Activated T-cell treated with anti-CD3 and anti-CD28 coated beads, Interleukin-2, amount 50 U/mL, for 48 hours (primary cell): ENCODE data around the gene ANKS3.

Experiments
- DNase-seq, 2 experiments: peaks; one replicate each; pipeline ENCODE4 v3.0.0-alpha.2; 2020

Gene ANKS3

DNA sequence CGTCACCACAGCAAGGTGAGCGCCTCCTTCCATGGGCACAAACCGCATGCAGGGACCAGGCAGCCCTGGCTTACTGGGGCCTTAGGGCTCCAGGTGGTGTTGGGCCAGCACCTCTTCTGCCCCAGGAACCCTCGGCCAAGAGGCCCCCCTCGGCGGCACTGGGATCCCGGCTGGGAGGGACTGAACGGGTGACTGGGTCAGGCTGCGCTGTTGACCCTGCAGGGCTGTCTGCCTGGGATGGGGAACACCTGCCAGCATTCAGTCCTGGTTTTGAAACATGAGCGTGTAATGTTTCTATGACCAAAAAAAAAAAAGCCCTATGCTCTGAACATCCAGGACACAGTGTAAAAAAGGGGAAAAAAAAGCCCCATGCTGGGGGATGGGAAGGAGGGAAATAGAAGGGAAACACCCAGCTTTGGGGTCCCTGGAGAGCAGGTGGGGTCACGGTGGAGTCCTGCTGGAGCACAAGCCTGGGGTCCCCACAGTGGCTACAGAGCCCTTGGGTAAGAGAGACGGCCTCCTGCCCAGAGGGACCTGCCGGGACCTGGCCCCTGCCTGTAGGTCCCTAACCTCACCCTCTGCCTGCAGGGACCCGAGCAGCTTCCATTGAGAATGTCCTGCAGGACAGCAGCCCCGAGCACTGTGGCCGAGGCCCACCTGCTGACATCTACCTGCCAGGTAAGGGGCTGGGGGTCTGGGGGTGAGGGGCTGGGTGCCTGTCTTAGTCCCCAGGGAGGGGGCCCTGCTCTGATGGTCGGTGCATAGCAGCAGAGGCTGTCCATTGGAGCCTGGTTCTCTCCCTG lies 50.6 kb downstream of the ANKS3 start:
- no peak for DNase-seq

DNA sequence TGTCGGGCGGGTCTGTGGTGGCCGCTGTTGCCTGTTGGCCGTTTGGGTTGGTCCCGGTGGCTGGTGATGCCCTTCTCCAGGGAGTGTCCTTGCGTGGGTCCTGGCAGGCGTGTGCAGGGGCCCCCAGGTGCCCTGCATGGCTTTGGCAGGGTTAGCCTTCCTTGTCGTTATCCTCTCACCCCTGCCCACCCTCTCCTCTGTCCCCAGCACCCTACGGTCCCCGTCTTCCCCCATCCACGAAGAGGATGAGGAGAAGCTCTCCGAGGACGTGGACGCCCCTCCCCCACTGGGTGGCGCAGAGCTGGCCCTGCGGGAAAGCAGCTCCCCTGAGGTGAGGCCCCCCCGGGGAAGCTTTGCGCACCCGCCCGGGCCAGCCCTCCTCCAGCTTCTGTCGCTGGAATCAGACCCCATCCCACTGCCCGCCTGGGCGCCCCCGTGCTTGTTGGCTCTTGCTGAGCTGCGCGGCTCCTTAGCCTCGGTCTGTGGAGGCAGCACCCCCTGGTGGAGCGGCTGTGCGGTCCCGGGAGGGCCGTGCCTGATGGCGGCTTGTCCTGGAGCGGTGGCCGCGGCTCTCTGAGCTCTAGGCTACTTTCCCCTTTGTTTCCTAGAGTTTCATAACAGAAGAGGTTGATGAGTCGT lies 51.3 kb downstream of the ANKS3 start:
- peak; percentile 65 to 77 for DNase-seq

- DNase-seq = no peak
These were observed 51.9 kb downstream of the ANKS3 start for GRCh38 chr16:4682084-4682591.

DNA sequence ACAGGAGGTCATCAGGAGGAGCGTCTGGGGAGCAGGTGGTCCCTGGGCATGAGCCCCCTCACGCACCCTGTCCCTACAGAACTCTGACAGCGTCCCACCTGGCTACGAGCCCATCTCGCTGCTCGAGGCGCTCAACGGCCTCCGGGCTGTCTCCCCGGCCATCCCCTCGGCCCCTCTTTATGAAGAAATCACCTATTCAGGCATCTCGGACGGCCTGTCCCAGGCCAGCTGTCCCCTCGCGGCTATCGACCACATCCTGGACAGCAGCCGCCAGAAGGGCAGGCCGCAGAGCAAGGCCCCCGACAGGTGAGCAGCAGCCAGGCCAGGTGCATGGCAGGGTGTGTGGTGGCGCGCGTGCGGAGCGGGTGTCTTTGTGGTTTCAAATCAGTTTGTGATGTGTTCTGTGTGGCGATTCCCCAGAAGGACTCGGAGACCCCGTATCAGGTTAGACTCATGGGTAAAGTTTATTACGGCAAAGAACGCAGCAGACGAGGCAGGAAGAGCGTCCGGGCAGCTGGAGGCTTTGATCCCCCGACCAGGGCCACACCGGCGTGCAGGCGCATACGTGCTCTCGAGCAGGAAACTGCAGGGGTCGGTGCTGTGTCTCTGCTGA lies 52.5 kb downstream of the ANKS3 start:
- DNase-seq = no peak

DNA sequence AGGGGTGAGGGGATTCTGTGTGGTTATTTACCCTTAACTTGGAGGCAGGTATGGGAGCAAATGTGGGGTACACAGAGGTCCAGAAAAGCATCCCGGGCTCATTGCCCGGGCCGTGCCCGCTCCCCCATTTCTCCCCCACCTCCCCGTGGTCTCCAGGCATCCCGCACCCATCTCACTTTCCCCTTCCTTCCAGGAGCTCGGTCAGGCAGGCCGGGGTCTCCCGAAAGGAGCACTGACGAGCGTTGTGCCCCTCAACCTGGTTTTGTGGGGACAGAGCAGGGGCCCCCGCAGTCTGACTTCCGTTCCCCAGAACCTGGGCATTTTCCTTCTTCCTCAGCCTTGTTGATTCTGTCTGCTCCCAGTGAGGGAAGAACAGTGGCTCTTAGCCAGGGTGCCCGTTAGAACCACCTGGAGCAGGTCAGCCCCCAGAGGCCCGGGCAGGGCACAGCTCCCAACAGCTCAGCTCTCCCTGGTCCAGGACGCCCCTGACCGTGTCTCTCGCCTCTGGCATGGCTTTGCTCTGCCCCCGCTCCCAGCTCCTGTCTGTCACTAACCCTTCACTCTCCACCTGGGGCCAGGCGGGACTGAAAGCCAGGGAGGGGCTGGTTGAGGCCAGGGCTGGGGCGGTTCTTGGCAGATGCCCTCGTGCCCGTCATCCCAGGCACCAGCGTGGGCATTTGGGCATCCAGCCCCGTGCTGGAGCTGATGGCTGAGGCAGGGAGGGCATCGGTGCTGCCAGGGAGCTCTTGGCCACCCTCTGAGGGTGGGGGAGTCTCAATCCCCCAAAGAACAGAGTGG lies 53.2 kb downstream of the ANKS3 start:
- DNase-seq = no peak

DNA sequence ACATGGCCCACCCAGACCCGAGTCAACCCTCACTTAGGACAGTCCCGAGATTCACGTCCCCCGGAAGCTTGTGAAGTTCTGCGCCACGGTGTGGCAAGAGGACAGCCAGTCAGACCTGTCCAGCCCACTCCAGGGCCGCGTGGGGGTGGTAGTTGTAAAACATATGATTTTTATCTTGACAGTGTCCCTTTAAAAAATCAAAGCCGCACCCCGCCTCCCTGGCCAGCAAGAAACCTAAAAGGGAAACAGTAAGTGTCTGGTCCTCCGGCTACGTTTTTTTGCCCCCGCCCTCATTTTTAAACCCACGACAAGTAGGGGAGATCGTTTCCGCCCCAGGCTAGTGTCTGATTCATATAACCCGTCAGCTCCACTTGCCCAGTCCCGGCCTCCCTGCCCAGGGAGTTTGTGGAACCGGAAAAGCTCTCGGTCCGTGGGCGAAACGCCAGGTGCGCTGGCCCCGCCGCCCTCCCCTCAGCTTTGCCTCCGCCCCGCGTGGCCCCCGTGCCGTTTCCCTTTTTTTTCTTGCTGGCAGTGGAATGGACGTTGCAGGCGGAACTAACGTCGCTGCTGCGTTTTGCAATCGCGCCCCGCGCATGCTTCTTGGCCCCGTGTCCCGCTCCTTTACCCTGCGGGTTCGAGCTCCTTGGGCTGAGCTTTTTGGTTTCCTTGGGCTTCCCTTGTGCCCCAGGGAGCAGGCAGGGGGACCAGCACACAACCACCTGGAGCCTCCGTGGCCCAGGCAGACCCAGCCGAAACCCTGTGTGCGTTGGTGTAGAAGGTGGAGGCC lies 54.0 kb downstream of the ANKS3 start:
- no peak for DNase-seq

DNA sequence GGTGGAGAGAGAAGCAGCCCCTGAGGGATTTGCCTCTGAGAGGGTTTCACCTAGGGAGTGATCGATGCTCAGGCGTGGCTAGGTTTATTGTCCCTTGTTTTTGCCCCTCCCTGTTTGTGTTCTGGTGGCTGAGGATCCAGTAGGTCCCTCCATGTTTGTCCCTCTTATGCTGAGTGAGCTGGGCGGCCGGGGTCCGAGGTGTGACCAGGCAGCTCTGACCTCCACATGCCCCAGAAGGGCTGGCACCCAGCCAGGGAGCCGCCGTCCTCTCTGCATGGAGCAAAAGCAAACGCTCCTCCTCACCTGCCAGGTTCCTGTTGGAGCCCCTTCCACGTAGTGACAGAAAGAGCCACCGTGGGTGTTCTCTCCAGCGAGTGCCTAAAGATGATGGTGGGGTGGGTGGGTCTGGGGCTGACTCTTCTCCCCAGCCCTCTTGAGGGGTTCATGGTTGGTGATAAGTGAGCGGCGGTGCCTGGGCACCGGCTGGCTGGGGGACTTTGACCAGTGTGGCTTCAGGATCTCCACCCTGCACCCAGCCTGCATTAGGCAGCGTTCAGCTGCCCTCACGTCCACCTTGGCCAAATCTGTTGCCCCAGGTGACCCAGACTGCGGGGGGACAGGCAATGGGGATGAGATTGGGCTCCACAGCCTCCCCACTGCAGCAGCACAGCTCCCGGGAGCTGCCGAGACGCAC lies 54.8 kb downstream of the ANKS3 start:
- no peak for DNase-seq

DNA sequence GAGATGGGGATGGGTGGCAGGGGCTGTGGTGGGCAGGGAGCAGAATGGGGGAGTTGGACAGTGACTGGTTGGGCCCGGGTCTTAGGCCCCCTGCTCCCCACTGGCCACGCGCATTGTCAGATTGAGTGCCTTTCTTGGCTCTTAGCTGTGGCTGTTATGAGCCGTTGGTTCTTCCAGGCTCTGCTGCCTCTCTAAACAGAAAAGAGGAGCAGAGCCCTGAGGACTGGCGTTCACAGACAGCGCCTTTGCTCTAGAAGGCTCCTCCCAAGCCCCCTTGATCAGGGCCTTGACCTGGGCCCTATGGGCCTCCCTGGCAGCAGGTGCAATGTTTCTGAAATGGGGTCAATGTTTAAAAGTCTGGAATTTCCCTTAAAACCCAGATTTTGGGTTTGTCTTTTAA lies 55.5 kb downstream of the ANKS3 start:
- no peak for DNase-seq

DNA sequence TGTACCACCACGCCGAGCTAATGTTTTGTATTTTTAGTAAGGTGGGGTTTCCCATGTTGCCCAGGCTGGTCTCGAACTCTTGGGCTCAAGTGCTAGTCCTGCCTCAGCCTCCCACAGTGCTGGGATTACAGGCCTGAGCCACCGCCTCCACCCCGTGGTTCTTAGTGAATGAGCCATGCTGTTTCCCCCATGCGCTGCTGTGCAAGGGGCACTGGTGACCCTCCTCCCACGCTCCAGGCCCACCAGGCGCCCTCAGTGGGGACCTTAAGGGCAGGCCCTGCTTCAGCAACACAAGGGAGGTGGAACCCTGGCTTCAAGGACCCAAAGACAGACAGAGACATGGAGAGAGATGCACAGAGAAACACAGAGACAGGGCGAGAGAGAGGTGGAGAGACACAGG lies 56.1 kb downstream of the ANKS3 start:
- no peak for DNase-seq

- DNase-seq = no peak
These were observed 56.7 kb downstream of the ANKS3 start for GRCh38 chr16:4677390-4677789.

GRCh38 chr16:4676831-4677230 lies 57.2 kb downstream of the ANKS3 start:
- DNase-seq = no peak

DNA sequence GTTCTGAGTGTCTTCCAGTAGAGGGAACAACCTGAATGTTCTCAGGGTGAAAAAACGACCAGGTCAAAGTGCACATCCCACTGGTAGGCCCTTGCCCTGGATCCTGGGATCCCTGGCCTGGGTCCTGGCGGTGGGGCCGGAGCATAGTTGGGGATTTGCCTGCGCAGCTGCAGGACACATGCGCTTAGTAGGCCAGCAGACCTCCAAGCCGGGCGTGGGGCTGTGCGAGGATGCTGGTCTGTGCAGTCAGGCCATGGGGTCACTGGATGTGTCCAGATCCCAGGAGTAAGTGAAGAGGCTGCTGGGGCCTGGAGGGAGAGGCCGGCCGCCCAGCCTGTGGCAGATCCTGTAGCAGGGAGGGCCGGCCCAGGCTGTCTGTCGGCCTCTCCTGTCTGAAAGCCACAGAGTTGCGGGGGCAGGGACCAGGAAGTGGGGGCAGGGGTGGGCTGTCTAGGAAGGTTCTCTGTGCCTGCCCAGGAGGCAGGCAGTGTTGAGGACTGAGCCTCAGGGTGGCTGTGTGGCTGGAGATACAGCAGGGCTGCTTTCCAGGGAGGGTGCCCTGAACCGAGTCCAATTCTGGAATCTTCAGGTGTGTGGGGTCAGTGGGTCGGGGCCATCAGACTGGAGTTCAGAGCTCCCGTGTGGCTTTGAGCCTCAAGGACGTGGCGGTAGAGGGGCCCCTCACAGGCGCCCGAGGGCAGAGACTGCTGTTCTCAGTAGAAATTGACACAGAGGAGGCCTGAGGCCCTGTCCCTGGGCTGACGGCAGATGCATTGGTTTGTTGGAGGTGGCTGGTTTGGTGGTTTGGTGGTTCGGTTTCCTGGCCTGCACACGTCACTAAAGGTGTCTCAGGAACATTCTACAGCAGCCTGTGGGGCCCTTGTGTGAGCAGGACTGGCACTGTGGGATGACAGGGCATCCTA lies 57.9 kb downstream of the ANKS3 start:
- DNase-seq = peak; percentile 80 to 85

- DNase-seq = no peak
These were observed 59.0 kb downstream of the ANKS3 start for GRCh38 chr16:4674926-4675530.

- DNase-seq = no peak
These were observed 60.6 kb downstream of the ANKS3 start for GRCh38 chr16:4673387-4674046.

- DNase-seq = no peak
These were observed 65.6 kb downstream of the ANKS3 start for GRCh38 chr16:4668313-4668960.

DNA sequence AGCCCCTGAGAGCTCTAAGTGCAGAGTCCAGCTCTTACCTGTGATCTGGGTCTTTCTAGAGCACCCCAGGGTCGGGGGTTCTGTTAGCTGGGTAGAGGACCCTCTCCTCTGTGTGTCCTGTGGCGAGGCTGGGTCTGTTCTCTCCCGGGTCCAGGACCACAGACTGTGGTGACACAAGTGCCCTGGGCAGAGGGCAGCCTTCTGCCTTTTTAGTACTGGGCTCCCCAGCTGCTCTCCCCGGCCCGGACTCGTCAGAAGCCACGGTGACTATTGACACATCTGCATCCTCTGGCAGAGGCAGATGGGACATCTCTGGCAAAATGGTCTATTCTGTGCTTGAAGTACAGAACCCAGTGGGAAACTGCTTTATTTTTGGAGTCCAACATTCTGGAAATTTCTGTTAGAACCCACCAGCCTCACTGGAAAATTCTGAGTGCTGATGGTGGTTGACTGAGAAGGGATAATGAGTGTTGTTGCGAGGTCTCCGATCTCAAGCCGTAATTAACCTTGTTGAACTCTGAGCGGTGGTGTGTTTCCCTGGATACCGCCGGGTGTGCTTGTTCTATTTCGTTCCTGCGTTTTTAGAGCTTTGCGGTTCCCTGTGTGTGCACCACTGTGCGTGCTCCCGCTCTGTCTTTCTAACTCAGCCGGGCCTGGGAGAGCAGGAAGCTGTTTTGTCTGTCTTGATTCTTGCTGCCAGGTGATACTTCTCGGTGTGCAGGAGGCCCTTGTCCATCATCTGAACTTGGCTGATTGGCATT lies 66.7 kb downstream of the ANKS3 start:
- no peak for DNase-seq

GRCh38 chr16:4666537-4667202 lies 67.4 kb downstream of the ANKS3 start:
- DNase-seq = no peak
